Stimulated activated CD4-positive, alpha-beta T cell treated with anti-CD3 and anti-CD28 coated beads, Interleukin-1b, Interleukin-23, amount 100 ng/mL, for 4 hours (primary cell): ENCODE measurements around the gene CASKIN2.

Experiments
- DNase-seq, 2 donors: peaks; one replicate each; pipeline ENCODE4 v3.0.0-alpha.2; 2020; ENCODE audit warnings: low read depth in 2 of 2

The CASKIN2 gene

DNA sequence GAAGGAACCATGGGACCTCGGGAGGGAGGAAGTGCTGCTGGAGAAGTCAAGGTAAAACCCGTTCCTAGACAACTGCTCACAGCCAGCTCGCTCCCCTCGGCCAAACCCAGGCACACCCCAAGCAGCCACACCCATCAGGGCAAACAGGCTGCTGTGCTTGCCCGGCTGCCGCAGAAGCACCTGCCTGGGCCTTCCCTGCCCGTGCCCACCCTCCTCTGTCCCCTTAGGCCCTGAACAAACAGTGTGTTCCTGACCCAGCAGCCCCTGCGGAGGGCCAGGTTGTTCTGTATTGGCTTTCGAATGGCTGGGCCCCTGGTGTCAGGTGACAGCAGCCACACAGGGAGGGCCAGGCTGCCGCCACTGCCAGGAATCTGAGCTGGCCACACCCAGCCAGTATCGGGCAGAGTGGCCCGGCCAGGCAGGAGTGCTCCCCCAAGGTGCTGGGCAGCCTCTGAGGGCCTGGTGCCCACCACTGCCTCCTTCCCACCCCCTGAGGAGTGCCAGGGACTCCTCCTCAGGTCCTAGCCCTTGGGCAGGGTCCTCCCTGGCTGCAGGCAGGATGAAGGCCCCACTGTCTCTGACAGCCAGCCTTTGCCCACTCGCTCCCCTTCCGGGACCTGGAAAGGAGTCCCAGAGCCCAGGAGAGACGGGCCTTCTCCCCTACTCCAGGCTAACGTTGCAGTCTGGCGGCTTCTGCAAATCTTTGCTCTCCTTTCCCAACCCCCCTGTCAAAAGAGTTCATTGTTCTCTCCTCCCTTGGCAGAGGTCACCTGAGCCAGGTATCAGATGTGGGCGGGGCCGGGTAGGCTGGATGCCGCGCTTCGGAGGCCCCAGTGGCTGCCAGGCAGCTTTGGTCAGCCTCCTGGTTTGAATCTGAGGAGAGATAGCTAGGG is 34.2 kb upstream of the CASKIN2 start:
- no peak for DNase-seq

GRCh38 chr17:75548813-75549212 is 33.5 kb upstream of the CASKIN2 start:
- no peak for DNase-seq

DNA sequence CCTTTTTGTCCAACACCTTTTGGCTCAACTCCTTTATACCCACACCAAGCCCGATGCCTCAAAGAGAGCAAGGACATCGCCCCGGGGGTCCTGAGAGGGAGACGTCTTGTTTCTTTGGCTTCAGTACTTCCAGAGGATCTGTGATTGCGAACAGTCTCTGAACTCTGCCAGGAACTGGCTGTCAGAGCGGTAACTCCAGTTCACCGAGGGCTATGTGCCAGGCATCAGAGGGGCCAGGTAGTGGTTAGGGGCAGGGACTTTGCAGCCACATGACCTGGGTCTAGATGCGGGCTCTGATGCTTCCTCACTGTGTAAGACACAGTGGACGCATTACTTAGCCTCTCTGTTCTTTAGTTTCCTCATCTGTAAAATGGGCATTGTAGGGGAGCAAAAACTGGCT is 31.8 kb upstream of the CASKIN2 start:
- DNase-seq = no peak

DNA sequence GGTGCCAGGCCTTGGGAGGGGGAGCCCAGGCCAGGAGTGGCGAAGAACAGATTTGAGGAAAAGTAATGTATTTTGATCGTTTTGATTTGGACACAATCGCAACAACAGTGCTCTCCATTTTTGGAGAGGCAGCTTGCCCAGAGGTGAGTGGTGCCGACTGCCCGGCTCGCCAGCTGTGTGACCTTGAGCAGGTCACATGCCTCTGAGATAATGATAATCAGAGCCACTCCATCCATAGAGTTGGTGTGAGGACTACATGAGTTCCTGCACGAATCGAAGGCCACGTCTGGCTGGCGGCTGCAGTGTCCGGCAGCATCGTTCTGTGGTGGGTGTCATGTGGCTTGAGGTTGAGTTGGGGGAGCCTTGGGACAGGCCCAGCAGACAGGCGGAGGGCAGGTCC is 30.8 kb upstream of the CASKIN2 start:
- no peak for DNase-seq

GRCh38 chr17:75544250-75544649 is 28.9 kb upstream of the CASKIN2 start:
- no peak for DNase-seq

DNA sequence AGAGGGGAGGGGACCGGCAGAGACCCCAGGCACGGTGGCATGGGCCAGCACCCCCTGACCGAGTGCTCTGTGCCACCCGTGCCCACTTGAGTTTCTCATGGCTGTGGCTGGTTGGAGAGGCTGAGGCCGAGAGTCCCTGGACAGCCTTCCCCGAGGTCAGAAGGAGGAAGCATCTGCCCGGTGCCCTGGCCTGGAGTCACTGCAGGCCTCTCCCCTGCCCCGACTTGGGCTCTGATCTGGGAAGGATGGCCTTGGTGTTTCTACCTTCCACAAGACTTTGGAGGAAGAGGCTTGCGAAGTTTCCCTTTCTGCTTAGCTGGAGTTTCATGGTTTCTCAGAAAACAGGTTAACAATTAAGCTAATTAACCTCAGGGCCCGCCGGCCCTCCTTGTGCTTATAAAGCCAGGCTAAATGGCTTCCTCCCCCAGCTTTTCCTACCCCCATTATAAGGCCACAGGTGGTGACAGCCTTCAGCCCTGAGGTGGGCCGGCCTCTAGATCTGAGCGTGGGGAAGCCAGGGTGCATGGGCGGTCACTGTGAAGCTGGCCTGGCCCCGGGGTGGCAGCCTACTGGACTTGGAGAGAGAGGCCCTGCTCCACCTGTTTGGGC is 27.5 kb upstream of the CASKIN2 start:
- DNase-seq = no peak

GRCh38 chr17:75542229-75542628 is 26.9 kb upstream of the CASKIN2 start:
- DNase-seq = no peak

- DNase-seq = no peak
Measured at GRCh38 chr17:75540923-75541503, 25.7 kb upstream of the CASKIN2 start.

GRCh38 chr17:75539967-75540729 is 24.8 kb upstream of the CASKIN2 start:
- DNase-seq = no peak

DNA sequence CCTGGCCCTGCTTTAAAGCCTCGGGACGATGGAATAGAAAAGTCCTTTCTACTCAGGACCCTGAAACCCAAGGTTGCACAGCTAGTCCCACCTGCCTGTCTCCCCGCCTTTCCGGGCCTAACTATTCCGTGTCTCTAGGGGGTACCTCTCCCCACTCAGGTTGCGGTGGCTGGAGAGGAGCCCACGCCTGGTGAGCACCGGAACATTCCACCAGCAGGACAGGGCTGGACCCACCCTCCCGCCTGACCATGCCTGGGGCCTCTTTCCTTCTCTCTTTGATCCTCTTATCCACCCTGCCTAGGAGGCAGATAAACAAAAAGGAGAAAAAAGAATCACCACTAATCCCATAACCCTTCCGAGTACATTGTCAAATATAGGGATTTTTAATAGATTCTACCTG is 21.0 kb upstream of the CASKIN2 start:
- DNase-seq = no peak

DNA sequence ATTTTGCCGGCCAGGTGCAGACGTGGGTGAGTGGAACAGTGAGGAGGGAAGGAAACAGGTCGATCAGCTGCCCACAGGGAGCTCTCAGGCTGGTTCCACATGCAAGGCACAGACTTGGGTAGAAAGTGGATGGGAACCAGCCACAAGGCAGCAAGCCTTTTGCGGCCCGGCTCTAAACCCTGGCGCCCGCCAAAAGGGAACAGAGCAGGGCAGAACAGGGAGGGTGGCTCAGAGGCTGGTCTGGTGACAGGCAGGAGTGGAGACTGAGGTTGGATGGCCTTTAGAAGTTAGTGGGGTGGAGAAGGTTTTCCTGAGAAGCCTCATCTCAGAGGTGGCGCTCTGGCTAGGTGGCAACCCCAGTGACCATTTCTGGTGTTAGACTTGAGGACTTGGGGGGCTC is 20.5 kb upstream of the CASKIN2 start:
- no peak for DNase-seq

DNA sequence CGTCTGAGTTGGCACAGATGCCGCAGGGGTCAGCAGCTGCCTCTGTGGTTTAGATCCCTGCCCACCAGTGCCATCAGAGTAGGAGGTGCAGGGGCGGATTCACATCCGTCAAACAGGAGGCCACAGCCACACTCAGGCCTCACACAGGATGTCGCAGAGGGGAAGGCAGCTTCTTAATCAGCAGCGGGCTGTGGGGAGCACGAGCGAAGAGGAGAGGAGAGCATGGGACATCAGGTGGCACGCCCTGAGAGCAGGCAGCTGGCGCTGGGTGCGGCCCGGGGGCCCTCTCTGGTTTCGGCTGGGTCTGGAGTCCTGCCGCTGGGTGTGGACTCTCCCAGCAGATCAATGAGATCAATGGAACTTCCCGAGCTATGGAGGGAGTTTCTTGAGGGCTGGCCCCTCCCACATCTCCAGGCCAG is 19.8 kb upstream of the CASKIN2 start:
- peak in 1 of 2 donors; percentile 29 for DNase-seq

GRCh38 chr17:75531721-75532072 is 16.4 kb upstream of the CASKIN2 start:
- no peak for DNase-seq

- no peak for DNase-seq
Measured at GRCh38 chr17:75530837-75531720, 15.7 kb upstream of the CASKIN2 start.

- DNase-seq = no peak
Measured at GRCh38 chr17:75526555-75527270, 11.4 kb upstream of the CASKIN2 start.

- DNase-seq = no peak
Measured at GRCh38 chr17:75525806-75526554, 10.6 kb upstream of the CASKIN2 start.

DNA sequence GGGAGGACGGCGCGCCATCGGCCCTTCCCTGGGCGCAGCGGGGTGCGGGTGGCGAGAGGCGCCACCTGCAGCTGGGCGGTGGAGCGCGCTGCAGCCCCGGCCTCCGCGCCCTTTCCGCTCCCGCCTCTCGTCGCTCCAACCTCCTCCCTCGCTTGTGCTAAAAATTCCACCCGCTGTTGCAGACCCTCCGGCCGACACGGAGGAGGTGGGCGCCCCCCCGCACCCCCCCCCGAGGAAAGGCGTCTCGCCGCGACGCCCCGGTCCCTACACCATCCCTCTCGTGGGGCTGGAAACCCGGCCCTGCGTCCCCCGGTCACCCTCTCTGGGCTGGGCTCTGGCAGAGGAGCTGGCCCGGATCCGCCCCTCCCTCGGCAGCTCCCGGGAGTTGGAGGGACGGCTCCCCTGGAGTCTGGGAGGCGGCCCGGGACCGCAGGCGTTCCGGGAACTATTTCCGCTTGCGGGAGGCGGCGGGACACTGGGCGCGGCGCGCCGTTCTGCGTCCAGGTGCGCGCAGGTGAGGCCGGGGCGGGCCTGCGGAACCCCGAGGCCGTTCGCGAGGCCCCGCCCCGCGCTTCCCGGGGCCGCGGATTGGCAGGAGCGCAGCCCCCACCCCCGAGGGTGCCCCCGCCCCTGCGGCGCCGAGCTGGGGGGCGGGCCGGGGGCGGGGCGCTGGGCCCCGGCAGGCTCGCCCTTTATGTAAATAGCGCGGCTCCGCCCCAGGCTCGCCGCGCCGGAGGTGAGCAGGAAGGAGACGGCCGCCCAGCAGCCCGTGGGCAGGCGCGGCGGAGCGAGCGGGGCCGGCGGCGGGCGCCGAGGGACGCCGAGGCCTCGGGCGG is 9.9 kb upstream of the CASKIN2 start, which contains the start of gene LLGL2:
TSS of gene LLGL2 (plus strand) at position 728 of the 836 bp plus-strand sequence. CDS start 17,730 bp downstream, outside the sequence.
- peak; percentile 73 to 81 for DNase-seq

- no peak for DNase-seq
Measured at GRCh38 chr17:75524269-75524969, 9.1 kb upstream of the CASKIN2 start.
